Caco-2 (cell line): ENCODE data around the gene SOCS4. TPM values are rescaled to one million over a fixed set of nuclear protein-coding genes. Genes with fewer than 3 reads are reported as not detected.

Experiments used
- BruUV-seq: library from RNA; stranded (reverse); fragments of 400-500 nt; replicated peaks from 2 replicates; lab custom pipeline; 2021; lab: Mats Ljungman, UMichigan
- CTCF ChIA-PET: fragments of 300-600 bp; sonication (Branson Sonifier 250); formaldehyde crosslinking; loops from one replicate; lab custom pipeline; 2022; ENCODE audit warnings: antibody characterized with exemption; lab: Charles Lee
- POLR2A ChIA-PET: fragments of 300-600 bp; sonication (Branson Sonifier 250); formaldehyde crosslinking; loops from one replicate; lab custom pipeline; 2022; ENCODE audit warnings: antibody characterized with exemption; lab: Charles Lee
- DNase-seq, 2 experiments: peaks; one replicate each; pipeline versions ENCODE4 v3.0.0 to v3.0.0-alpha.2; 2020 to 2022
- H3K27me3 ChIP-seq: replicated peaks from 2 replicates; pipeline ENCODE4 v1.6.0; 2011; ENCODE audit warnings: low read length; ENCODE audit not compliant: control insufficient read depth, insufficient read depth
- H3K36me3 ChIP-seq: 2 replicates; pipeline ENCODE4 v1.5.1; 2011; ENCODE audit warnings: low read length; ENCODE audit not compliant: control insufficient read depth, insufficient read depth
- H3K4me1 ChIP-seq: fragments of 250-450 bp; sonication (Bioruptor Pico); 2 replicates; pipeline ENCODE4 v1.5.1; 2020; ENCODE audit warnings: mild to moderate bottlenecking
- H3K4me3 ChIP-seq: 2 replicates; pipeline ENCODE4 v1.5.1; 2011; ENCODE audit warnings: low read depth, mild to moderate bottlenecking, control low read depth, low read length
- H3K9me3 ChIP-seq: fragments of 250-450 bp; sonication (Bioruptor Pico); 2 replicates; pipeline ENCODE4 v1.5.1; 2020; ENCODE audit warnings: mild to moderate bottlenecking, moderate library complexity
- H3K27ac Mint-ChIP-seq: one replicate; pipeline ENCODE4 v1.8.0; 2022; ENCODE audit warnings: mixed read lengths; ENCODE audit not compliant: unreplicated experiment
- H3K27me3 Mint-ChIP-seq: one replicate; pipeline ENCODE4 v1.8.0; 2022; ENCODE audit warnings: mixed read lengths; ENCODE audit not compliant: insufficient read depth, unreplicated experiment
- H3K36me3 Mint-ChIP-seq: one replicate; pipeline ENCODE4 v1.8.0; 2022; ENCODE audit warnings: mild to moderate bottlenecking, mixed read lengths; ENCODE audit not compliant: insufficient read depth, unreplicated experiment
- H3K4me1 Mint-ChIP-seq: one replicate; pipeline ENCODE4 v1.8.0; 2022; ENCODE audit warnings: low read depth, mixed read lengths; ENCODE audit not compliant: unreplicated experiment
- H3K4me3 Mint-ChIP-seq: one replicate; pipeline ENCODE4 v1.8.0; 2022; ENCODE audit warnings: mild to moderate bottlenecking, moderate library complexity, mixed read lengths; ENCODE audit not compliant: unreplicated experiment
- H3K9me3 Mint-ChIP-seq: one replicate; pipeline ENCODE4 v1.8.0; 2022; ENCODE audit warnings: mixed read lengths; ENCODE audit not compliant: unreplicated experiment
- intact Hi-C: fragments of 100-400 bp; cut with micrococcal nuclease; formaldehyde crosslinking; loops from one replicate; pipeline ENCODE4 v1.10.0; 2022; ENCODE audit not compliant: unreplicated experiment
- total RNA-seq: library from RNA; stranded (reverse); gene quantifications from 2 replicates; pipeline ENCODE4 v1.2.3, GENCODE V29; 2022
- TF ChIP-seq, protein P1 (sequence below), 2 experiments: fragments of 200-600 bp in 1 of 2; IDR thresholded peaks; 1 replicate in 1 of 2; 2 replicates in 1 of 2; pipeline versions ENCODE4 v1.5.1 to v1.8.0; 2011 to 2022; ENCODE audit warnings: antibody characterized with exemption in 1 of 2, control low read depth in 1 of 2, inconsistent platforms in 1 of 2, low read depth in 1 of 2, low read length in 1 of 2, mild to moderate bottlenecking in 1 of 2, moderate library complexity in 1 of 2; ENCODE audit not compliant: insufficient read depth in 1 of 2, severe bottlenecking in 1 of 2, unreplicated experiment in 1 of 2

SOCS4 gene
- total RNA-seq, 1 experiment from 2014 or later: 24.8 TPM

- intact Hi-C loops: no loop called here
- Histone ChIP-seq H3K4me3 (no peak overlapping the region), H3K36me3 (no peaks in the 10 kb centered on the region; the same call in 1 of the 2 replicates), H3K4me1 (peaks cover 7% of the 10 kb centered on the region), H3K27me3 (no peaks in the 10 kb centered on the region), H3K9me3 (no peaks in the 10 kb centered on the region)
- H3K4me3 Mint-ChIP-seq: no peak overlapping the region
- ChIA-PET POLR2A (no interaction called here), CTCF (no interaction called here)
- peaks cover 7% of the 10 kb centered on the region for H3K4me1 Mint-ChIP-seq
- no peaks in the 10 kb centered on the region for H3K27me3 Mint-ChIP-seq
- H3K36me3 Mint-ChIP-seq: no peaks in the 10 kb centered on the region
- H3K9me3 Mint-ChIP-seq: no peaks in the 10 kb centered on the region
- no peak for DNase-seq
- no peak overlapping the region for H3K27ac Mint-ChIP-seq
- TF ChIP-seq, protein P1, sequence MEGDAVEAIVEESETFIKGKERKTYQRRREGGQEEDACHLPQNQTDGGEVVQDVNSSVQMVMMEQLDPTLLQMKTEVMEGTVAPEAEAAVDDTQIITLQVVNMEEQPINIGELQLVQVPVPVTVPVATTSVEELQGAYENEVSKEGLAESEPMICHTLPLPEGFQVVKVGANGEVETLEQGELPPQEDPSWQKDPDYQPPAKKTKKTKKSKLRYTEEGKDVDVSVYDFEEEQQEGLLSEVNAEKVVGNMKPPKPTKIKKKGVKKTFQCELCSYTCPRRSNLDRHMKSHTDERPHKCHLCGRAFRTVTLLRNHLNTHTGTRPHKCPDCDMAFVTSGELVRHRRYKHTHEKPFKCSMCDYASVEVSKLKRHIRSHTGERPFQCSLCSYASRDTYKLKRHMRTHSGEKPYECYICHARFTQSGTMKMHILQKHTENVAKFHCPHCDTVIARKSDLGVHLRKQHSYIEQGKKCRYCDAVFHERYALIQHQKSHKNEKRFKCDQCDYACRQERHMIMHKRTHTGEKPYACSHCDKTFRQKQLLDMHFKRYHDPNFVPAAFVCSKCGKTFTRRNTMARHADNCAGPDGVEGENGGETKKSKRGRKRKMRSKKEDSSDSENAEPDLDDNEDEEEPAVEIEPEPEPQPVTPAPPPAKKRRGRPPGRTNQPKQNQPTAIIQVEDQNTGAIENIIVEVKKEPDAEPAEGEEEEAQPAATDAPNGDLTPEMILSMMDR (IDR thresholded peaks at IDR 0.05; ENCODE audit: insufficient read depth in 1 of 2, low read depth in 1 of 2, low read length in 1 of 2, severe bottlenecking in 1 of 2, unreplicated experiment in 1 of 2): no peak
- BruUV-seq: no TSS peak
Measured at GRCh38 chr14:55088356-55088755, 61.3 kb downstream of the SOCS4 start.

- intact Hi-C loops: no loop called here
- no TSS peak for BruUV-seq
- H3K27ac Mint-ChIP-seq: no peak overlapping the region
Measured at GRCh38 chr14:55092341-55092740, 65.3 kb downstream of the SOCS4 start.

DNA sequence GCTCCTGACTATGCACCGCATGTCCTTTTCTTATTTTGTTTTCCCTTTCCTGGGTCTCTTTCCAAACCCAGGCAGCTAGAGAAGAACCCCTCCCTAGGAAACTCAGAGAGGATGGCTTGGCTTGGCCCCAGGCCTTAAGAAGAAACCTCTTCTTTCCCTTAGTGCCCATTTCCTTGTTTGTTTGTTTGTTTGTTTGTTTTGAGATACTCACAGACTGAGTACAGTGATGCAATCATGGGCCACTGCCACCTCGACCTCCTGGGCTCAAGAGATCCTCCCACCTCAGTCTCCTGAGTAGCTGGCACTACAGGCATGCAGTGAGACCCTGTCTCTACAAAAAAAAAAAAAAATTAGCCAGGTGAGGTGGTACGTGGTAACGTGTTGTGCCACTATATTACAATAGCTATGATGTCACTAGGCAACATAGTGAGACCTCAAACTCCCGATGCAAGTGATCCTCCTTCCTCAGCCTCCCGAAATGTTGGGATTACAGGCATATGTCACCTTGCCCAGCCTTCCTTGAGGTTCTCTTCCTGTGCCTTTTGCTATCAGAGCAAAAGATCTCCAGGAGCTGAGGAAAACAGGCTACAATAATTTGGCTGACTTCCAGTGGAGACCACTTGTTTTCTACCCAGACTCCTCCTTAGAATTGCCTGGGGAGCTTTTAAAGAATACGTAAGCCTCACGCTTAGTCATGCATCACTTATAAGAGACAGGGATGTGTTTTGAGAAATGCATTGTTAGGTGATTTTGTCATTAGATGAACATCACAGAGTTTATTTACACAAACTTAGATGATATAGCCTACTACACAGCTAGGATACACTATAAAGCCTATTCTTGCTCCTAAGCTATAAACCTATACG, 67.5 kb downstream of the SOCS4 start:
- H3K36me3 ChIP-seq: no peaks in the 10 kb centered on the region; the same call in 1 of the 2 replicates
- ChIA-PET CTCF (no interaction called here), POLR2A (no interaction called here)
- no peaks in the 10 kb centered on the region for H3K9me3 Mint-ChIP-seq
- no peaks in the 10 kb centered on the region for H3K9me3 ChIP-seq
- H3K4me3 Mint-ChIP-seq: no peak overlapping the region
- H3K27me3 Mint-ChIP-seq: no peaks in the 10 kb centered on the region
- no peak for DNase-seq
- intact Hi-C loops: no loop called here
- TF ChIP-seq, protein P1 (IDR thresholded peaks at IDR 0.05; ENCODE audit: insufficient read depth in 1 of 2, low read depth in 1 of 2, low read length in 1 of 2, severe bottlenecking in 1 of 2, unreplicated experiment in 1 of 2): no peak
- BruUV-seq: no TSS peak
- H3K27me3 ChIP-seq: no peaks in the 10 kb centered on the region
- H3K4me3 ChIP-seq: no peak overlapping the region
- no peak overlapping the region for H3K27ac Mint-ChIP-seq
- H3K4me1 Mint-ChIP-seq: peaks cover 7% of the 10 kb centered on the region
- no peaks in the 10 kb centered on the region for H3K36me3 Mint-ChIP-seq
- H3K4me1 ChIP-seq: peaks cover 15% of the 10 kb centered on the region

More at GRCh38 chr14:55092341-55092740, 65.3 kb downstream of the SOCS4 start:
- ChIA-PET CTCF (interaction anchor here (1.4 kb wide), 1 partner anchor 30 kb away, joined by 7 read pairs; no protein-coding TSS in a partner anchor), POLR2A (interaction anchor here (0.5 to 0.7 kb wide), 2 partner anchors 11 to 47 kb away, joined by 3 read pairs; no protein-coding TSS in a partner anchor)
- no peak for DNase-seq
- Mint-ChIP-seq H3K27me3 (no peaks in the 10 kb centered on the region), H3K4me3 (no peak overlapping the region), H3K4me1 (peaks cover 7% of the 10 kb centered on the region), H3K36me3 (no peaks in the 10 kb centered on the region), H3K9me3 (no peaks in the 10 kb centered on the region)
- Histone ChIP-seq H3K4me3 (no peak overlapping the region), H3K36me3 (no peaks in the 10 kb centered on the region; the same call in 1 of the 2 replicates), H3K9me3 (no peaks in the 10 kb centered on the region), H3K27me3 (no peaks in the 10 kb centered on the region), H3K4me1 (peaks cover 7% of the 10 kb centered on the region)
- TF ChIP-seq, protein P1 (IDR thresholded peaks at IDR 0.05; ENCODE audit: insufficient read depth in 1 of 2, low read depth in 1 of 2, low read length in 1 of 2, severe bottlenecking in 1 of 2, unreplicated experiment in 1 of 2): no peak
